Measurements from ENCODE around the gene CTSW. TPM values are rescaled to one million over a fixed set of nuclear protein-coding genes. Genes with fewer than 3 reads are reported as not detected.
A peak's percentile ranks its signal among the peaks of the same experiment; 100 is the strongest.

Gene CTSW
- total and polyA plus RNA-seq, 2 of the 4 experiments (the other 2 are of a cell fraction), result 0.07 to 0.18 TPM

DNA sequence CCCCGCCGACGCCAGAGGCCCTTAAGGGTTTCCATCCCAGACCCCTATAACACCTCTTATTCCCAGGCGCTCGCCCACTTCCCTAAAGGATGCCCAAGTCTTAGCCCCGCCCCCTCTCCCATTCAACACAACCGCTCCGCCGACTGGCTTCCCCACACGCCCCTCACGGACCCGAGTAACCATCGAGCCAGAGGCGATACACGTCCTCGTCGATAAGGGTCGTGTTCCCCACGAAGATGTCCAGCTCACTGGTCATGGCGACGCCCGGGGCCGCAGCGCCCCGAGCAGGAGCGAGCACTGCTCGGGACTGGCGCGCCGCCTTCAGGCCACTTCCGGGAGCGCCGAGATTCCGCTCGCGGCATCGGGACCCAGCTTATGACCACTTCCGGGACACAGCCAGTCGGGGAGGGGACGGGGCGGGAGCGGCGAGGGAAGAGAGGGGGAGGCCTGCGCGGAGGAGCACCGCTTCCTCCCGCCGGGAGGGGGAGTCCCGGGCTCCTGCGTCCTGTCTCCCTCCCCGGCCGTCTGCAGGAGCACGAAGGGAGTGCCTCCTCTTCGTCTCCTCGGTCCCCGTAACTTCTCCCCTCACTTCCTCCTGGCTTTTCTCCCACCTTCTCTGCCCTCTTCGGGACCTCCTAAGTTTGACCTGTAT, 8.7 kb downstream of the CTSW start, which contains the start of gene FIBP:
TSS of gene FIBP (minus strand) at position 309 of the 652 bp plus-strand sequence. CDS start at position 256, 53 bp downstream.
- peak within 1 kb of the TSS; percentile 87 for H2BK5ac ChIP-seq (ENCODE audit: low read depth, low read length, poor library complexity, severe bottlenecking)
- H3K27me3 ChIP-seq (ENCODE audit: control insufficient read depth, insufficient read depth, low read length), result no peaks in the 10 kb centered on the region
- peak within 1 kb of the TSS; percentile 87 for H2BK120ac ChIP-seq (ENCODE audit: low read depth, low read length)
- peak within 1 kb of the TSS; percentile 5; the same call in 1 of the 2 replicates for H2BK20ac ChIP-seq (ENCODE audit: low read depth, low read length)
- peak within 1 kb of the TSS; percentile 78 for H3K9ac ChIP-seq (ENCODE audit: low read depth, low read length)
- peak within 1 kb of the TSS; percentile 99 for H2AFZ ChIP-seq (replicated peaks; ENCODE audit: low read length, poor library complexity)
- H3K4me3 ChIP-seq (ENCODE audit: insufficient read depth, low read depth, low read length), result peak within 1 kb of the TSS; percentile 81
- in situ Hi-C loops (cut with MboI; ENCODE audit: low sequenced_read_pairs) (no loop called here), intact Hi-C loops (cut with micrococcal nuclease) (loop anchor here (1.0 to 2.0 kb wide), 4 partner anchors 31 to 101 kb away; partner anchors contain the start of gene SART1), dilution Hi-C loops (cut with HindIII; ENCODE audit: low sequenced_read_pairs, unreplicated experiment) (no loop called here)
- H3K14ac ChIP-seq (replicated peaks; ENCODE audit: low read depth, low read length), result peak within 1 kb of the TSS; percentile 99
- H4K5ac ChIP-seq (ENCODE audit: low read depth, low read length), result peak within 1 kb of the TSS; percentile 78
- peaks cover 42% of the 10 kb centered on the region for H3K36me3 ChIP-seq (ENCODE audit: control insufficient read depth, insufficient read depth, low read length)
- peaks cover 9 to 70% of the 10 kb centered on the region in 2 experiments for H3K79me1 ChIP-seq (ENCODE audit: low read depth in 1 of 2, low read length in 2 of 2)
- H3K18ac ChIP-seq (ENCODE audit: low read depth, low read length), result peak within 1 kb of the TSS; percentile 70
- peak; percentile 67 for ATAC-seq (ENCODE audit: low read depth)
- H3K4me2 ChIP-seq (ENCODE audit: low read depth, low read length), result peak within 1 kb of the TSS; percentile 91
- H3K23ac ChIP-seq (ENCODE audit: low read depth, low read length), result peak within 1 kb of the TSS; percentile 99
- H4K20me1 ChIP-seq (ENCODE audit: insufficient read depth, low read length), result peaks cover 49% of the 10 kb centered on the region
- H3K9me3 ChIP-seq (ENCODE audit: control insufficient read depth, insufficient read depth, low read length), result no peaks in the 10 kb centered on the region
- peak within 1 kb of the TSS; percentile 93 for H3K27ac ChIP-seq (ENCODE audit: insufficient read depth, low read length)
- ChIA-PET CTCF (interaction anchor here (0.7 to 2.1 kb wide), 18 partner anchors 9 to 176 kb away, joined by 3 to 8 read pairs (median 4); partner anchors contain the start of genes EFEMP2, FOSL1, KAT5 and MUS81), POLR2A (ENCODE audit: unreplicated experiment) (interaction anchor here (0.5 to 4.4 kb wide), 8 partner anchors 8 to 1110 kb away, joined by 3 to 20 read pairs (median 6); partner anchors contain the start of genes FOSL1 and SF1)
- no peaks in the 10 kb centered on the region for H3K9me1 ChIP-seq (ENCODE audit: insufficient read depth, low read length)
- H3K4ac ChIP-seq (ENCODE audit: low read depth, low read length), result peak within 1 kb of the TSS; percentile 98
- peak within 1 kb of the TSS; percentile 98 for H2AK9ac ChIP-seq (replicated peaks; ENCODE audit: low read depth, low read length, poor library complexity)
- peaks cover 17% of the 10 kb centered on the region for H3K4me1 ChIP-seq (ENCODE audit: control insufficient read depth, insufficient read depth, low read length)
- no TSS peak for BruUV-seq (replicated peaks)
- H4K8ac ChIP-seq (ENCODE audit: low read depth in 2 of 2, low read length in 2 of 2), result peak within 1 kb of the TSS; percentile 74 to 98
- H3K56ac ChIP-seq (ENCODE audit: extremely low read depth, insufficient read depth, low read length), result peak within 1 kb of the TSS; percentile 96
- H4K91ac ChIP-seq (ENCODE audit: insufficient read depth, low read depth, low read length), result peak within 1 kb of the TSS; percentile 95
- peak; percentile 96 for DNase-seq
- H2BK15ac ChIP-seq (ENCODE audit: low read depth, low read length), result peak within 1 kb of the TSS; percentile 65; the same call in 1 of the 3 replicates
- WGBS, 2 experiments (ENCODE audit: extremely low coverage in 2 of 2, insufficient read length in 1 of 2), result 0% methylated on average over 14 of the region's 57 CpGs; no CpG with 5 or more reads in 1 of the 2 experiments
- H2AK5ac ChIP-seq (ENCODE audit: low read depth, low read length), result peak within 1 kb of the TSS; percentile 90
- no peak; the same call in none of the 2 replicates for TF ChIP-seq RAD21 (IDR thresholded peaks at IDR 0.05; ENCODE audit: low read length)
- no peak; the same call in 1 of the 2 replicates for TF ChIP-seq FOS (IDR thresholded peaks at IDR 0.05; ENCODE audit: low read depth, low read length)
- no peak for TF ChIP-seq CEBPB (IDR thresholded peaks at IDR 0.05; ENCODE audit: low read depth, low read length)
- TF ChIP-seq, protein P1, sequence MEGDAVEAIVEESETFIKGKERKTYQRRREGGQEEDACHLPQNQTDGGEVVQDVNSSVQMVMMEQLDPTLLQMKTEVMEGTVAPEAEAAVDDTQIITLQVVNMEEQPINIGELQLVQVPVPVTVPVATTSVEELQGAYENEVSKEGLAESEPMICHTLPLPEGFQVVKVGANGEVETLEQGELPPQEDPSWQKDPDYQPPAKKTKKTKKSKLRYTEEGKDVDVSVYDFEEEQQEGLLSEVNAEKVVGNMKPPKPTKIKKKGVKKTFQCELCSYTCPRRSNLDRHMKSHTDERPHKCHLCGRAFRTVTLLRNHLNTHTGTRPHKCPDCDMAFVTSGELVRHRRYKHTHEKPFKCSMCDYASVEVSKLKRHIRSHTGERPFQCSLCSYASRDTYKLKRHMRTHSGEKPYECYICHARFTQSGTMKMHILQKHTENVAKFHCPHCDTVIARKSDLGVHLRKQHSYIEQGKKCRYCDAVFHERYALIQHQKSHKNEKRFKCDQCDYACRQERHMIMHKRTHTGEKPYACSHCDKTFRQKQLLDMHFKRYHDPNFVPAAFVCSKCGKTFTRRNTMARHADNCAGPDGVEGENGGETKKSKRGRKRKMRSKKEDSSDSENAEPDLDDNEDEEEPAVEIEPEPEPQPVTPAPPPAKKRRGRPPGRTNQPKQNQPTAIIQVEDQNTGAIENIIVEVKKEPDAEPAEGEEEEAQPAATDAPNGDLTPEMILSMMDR (conservative IDR thresholded peaks at IDR 0.05; ENCODE audit: low read depth, low read length), result peak; percentile 83
- TF ChIP-seq NFE2L2 (IDR thresholded peaks at IDR 0.05; ENCODE audit: low read depth, low read length), result no peak
- TF ChIP-seq MAFK (IDR thresholded peaks at IDR 0.05; ENCODE audit: low read depth, low read length), result no peak
- peak; percentile 65 for TF ChIP-seq POLR2A (IDR thresholded peaks at IDR 0.05; ENCODE audit: low read depth, low read length)
- no peak; the same call in none of the 2 replicates for TF ChIP-seq CHD1 (IDR thresholded peaks at IDR 0.05; ENCODE audit: low read depth, low read length)
- TF ChIP-seq MXI1 (IDR thresholded peaks at IDR 0.05; ENCODE audit: borderline replicate concordance, low read depth, low read length), result 0 out of 2 replicates have a peak, but pooled peaks have one; percentile 44
- TF ChIP-seq, protein P2, sequence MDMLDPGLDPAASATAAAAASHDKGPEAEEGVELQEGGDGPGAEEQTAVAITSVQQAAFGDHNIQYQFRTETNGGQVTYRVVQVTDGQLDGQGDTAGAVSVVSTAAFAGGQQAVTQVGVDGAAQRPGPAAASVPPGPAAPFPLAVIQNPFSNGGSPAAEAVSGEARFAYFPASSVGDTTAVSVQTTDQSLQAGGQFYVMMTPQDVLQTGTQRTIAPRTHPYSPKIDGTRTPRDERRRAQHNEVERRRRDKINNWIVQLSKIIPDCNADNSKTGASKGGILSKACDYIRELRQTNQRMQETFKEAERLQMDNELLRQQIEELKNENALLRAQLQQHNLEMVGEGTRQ (IDR thresholded peaks at IDR 0.05; ENCODE audit: low read depth, low read length), result no peak
- TF ChIP-seq, protein P3, sequence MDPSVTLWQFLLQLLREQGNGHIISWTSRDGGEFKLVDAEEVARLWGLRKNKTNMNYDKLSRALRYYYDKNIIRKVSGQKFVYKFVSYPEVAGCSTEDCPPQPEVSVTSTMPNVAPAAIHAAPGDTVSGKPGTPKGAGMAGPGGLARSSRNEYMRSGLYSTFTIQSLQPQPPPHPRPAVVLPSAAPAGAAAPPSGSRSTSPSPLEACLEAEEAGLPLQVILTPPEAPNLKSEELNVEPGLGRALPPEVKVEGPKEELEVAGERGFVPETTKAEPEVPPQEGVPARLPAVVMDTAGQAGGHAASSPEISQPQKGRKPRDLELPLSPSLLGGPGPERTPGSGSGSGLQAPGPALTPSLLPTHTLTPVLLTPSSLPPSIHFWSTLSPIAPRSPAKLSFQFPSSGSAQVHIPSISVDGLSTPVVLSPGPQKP (IDR thresholded peaks at IDR 0.05; ENCODE audit: borderline replicate concordance, low read depth, low read length), result no peak
- TF ChIP-seq MAZ (IDR thresholded peaks at IDR 0.05; ENCODE audit: borderline replicate concordance, low read depth, low read length), result peak; percentile 98
- TF ChIP-seq RFX5 (IDR thresholded peaks at IDR 0.05; ENCODE audit: low read depth, low read length), result no peak
- TF ChIP-seq RCOR1 (IDR thresholded peaks at IDR 0.05; ENCODE audit: insufficient replicate concordance, low read length), result no peak

Measured in IMR-90 (cell line).